GM12878 (cell line): ENCODE data around the gene KCNQ1OT1. TPM values are rescaled to one million over a fixed set of nuclear protein-coding genes. Genes with fewer than 3 reads are reported as not detected.

Source experiments
- ATAC-seq: fragments of 200-7000 bp; cut with Tn5 transposase; 3 replicates; pipeline ENCODE4 v1.9.1; 2020; ENCODE audit warnings: mild to moderate bottlenecking, moderate library complexity
- BruUV-seq: library from RNA; stranded (reverse); fragments of 400-500 nt; replicated peaks from 2 replicates; lab custom pipeline; 2021; lab: Mats Ljungman, UMichigan
- CTCF ChIA-PET: fragments of 300-600 bp; sonication (Branson Sonifier 250); formaldehyde crosslinking; extraction: SDS; loops from one replicate; lab custom pipeline; 2021; ENCODE audit warnings: inconsistent platforms; lab: Yijun Ruan, JAX
- POLR2A ChIA-PET: fragments of 350-600 bp; formaldehyde crosslinking; extraction: SDS; loops from one replicate; lab custom pipeline; 2021; ENCODE audit warnings: inconsistent platforms; lab: Charles Lee
- RAD21 ChIA-PET: fragments of 300-600 bp; sonication (Branson Sonifier 250); formaldehyde crosslinking; loops from one replicate; lab custom pipeline; 2023; ENCODE audit warnings: antibody characterized with exemption; ENCODE audit not compliant: unreplicated experiment; lab: Charles Lee
- SMC1A ChIA-PET: fragments of 300-600 bp; sonication (Branson Sonifier 250); formaldehyde crosslinking; loops from one replicate; lab custom pipeline; 2023; ENCODE audit not compliant: unreplicated experiment, uncharacterized antibody; lab: Charles Lee
- DNase-seq: peaks from one replicate; pipeline ENCODE4 v3.0.0-alpha.2; 2011; ENCODE audit warnings: low read depth, low spot score
- FAIRE-seq: peaks from 3 replicates; lab custom pipeline; 2011; peaks lifted over from hg19 to GRCh38; lab: Jason Lieb, UNC
- H2AFZ ChIP-seq: 2 replicates; pipeline ENCODE4 v1.6.0; 2011; ENCODE audit warnings: low read depth, low read length, control low read depth; ENCODE audit not compliant: control insufficient read depth
- H3K27ac ChIP-seq: 2 replicates; pipeline ENCODE4 v1.5.1; 2011; ENCODE audit warnings: control low read depth; ENCODE audit not compliant: control insufficient read depth, insufficient read depth
- H3K27me3 ChIP-seq, 2 experiments: replicated peaks in 1 of 2; 2 replicates each; pipeline versions ENCODE4 v1.6.0 to v1.6.1; 2011; ENCODE audit warnings: low read length in 1 of 2; ENCODE audit not compliant: control insufficient read depth in 2 of 2, insufficient read depth in 2 of 2
- H3K36me3 ChIP-seq, 2 experiments: 2 replicates each; pipeline ENCODE4 v1.5.1; 2011; ENCODE audit warnings: low read length in 1 of 2; ENCODE audit not compliant: control insufficient read depth in 2 of 2, insufficient read depth in 2 of 2
- H3K4me1 ChIP-seq: 2 replicates; pipeline ENCODE4 v1.6.1; 2011; ENCODE audit warnings: mild to moderate bottlenecking, low read length, moderate library complexity, mixed read lengths; ENCODE audit not compliant: control insufficient read depth, insufficient read depth
- H3K4me2 ChIP-seq: 2 replicates; pipeline ENCODE4 v1.6.0; 2011; ENCODE audit warnings: control low read depth; ENCODE audit not compliant: control insufficient read depth, insufficient read depth
- H3K4me3 ChIP-seq: fragments of 200-600 bp; sonication (generic); 2 replicates; pipeline ENCODE4 v1.5.1; 2016
- H3K79me2 ChIP-seq: 2 replicates; pipeline ENCODE4 v1.6.0; 2011; ENCODE audit warnings: low read length; ENCODE audit not compliant: control insufficient read depth, insufficient read depth
- H3K9ac ChIP-seq: 2 replicates; pipeline ENCODE4 v1.8.0; 2011; ENCODE audit warnings: low read length, control low read depth, mixed read lengths; ENCODE audit not compliant: control insufficient read depth, insufficient read depth
- H3K9me3 ChIP-seq: replicated peaks from 3 replicates; pipeline ENCODE4 v1.5.1; 2011; ENCODE audit warnings: mild to moderate bottlenecking, low read length; ENCODE audit not compliant: control insufficient read depth, insufficient read depth
- H4K20me1 ChIP-seq: 2 replicates; pipeline ENCODE4 v1.6.0; 2011; ENCODE audit not compliant: control insufficient read depth, insufficient read depth
- DPF2 ChIP-seq: fragments of 450-650 bp; IDR thresholded peaks from 2 replicates; pipeline ENCODE4 v1.6.1; 2017; ENCODE audit warnings: mild to moderate bottlenecking
- EP300 ChIP-seq, 2 experiments: fragments of 150-350 bp in 1 of 2; IDR thresholded peaks; 2 replicates each; pipeline ENCODE4 v1.6.1; 2011 to 2012; ENCODE audit warnings: low read depth in 2 of 2, low read length in 2 of 2, borderline replicate concordance in 1 of 2, improper control_type of control experiment in 1 of 2, inconsistent platforms in 1 of 2; ENCODE audit not compliant: control insufficient read depth in 1 of 2
- GABPA ChIP-seq: IDR thresholded peaks from 2 replicates; pipeline ENCODE4 v1.6.1; 2014; ENCODE audit warnings: antibody characterized with exemption, low read depth, mild to moderate bottlenecking, inconsistent platforms
- HCFC1 ChIP-seq: fragments of 150-350 bp; IDR thresholded peaks from 2 replicates; pipeline ENCODE4 v1.6.1; 2014; ENCODE audit warnings: low read length
- HDAC6 ChIP-seq: fragments of 200-600 bp; sonication (generic); IDR thresholded peaks from one replicate; pipeline ENCODE4 v1.8.0; 2017; ENCODE audit warnings: antibody characterized with exemption; ENCODE audit not compliant: unreplicated experiment
- KDM1A ChIP-seq: fragments of 200-600 bp; sonication (generic); IDR thresholded peaks from 2 replicates; pipeline ENCODE4 v1.6.1; 2016; ENCODE audit warnings: borderline replicate concordance
- TCF12 ChIP-seq: IDR thresholded peaks from 2 replicates; pipeline ENCODE4 v1.6.1; 2011; ENCODE audit warnings: low read depth, mild to moderate bottlenecking, low read length
- USF1 ChIP-seq: IDR thresholded peaks from 2 replicates; pipeline ENCODE4 v1.6.1; 2011; ENCODE audit warnings: borderline replicate concordance, low read depth, mild to moderate bottlenecking, moderate library complexity, mixed read lengths, low read length; ENCODE audit not compliant: insufficient read depth; ENCODE audit errors: extremely low read length
- WRNIP1 ChIP-seq: IDR thresholded peaks from 2 replicates; pipeline ENCODE4 v1.6.1; 2011; ENCODE audit warnings: low read depth, low read length, improper control_type of control experiment, borderline replicate concordance
- WGBS: methylation state at CpG from one replicate; pipeline ENCODE4 v1.1.6; 2016; ENCODE audit warnings: low lambda C conversion rate; ENCODE audit not compliant: insufficient replicate concordance, insufficient coverage; ENCODE audit errors: missing lambda C conversion rate; 5-methylcytosine and 5-hydroxymethylcytosine counted together
- in situ Hi-C: fragments of 300-500 bp; cut with MboI; formaldehyde crosslinking; loops from 9 replicates; pipeline ENCODE4 v1.14.3; 2018; ENCODE audit warnings: mixed read lengths
- intact Hi-C: fragments of 100-400 bp; cut with micrococcal nuclease; formaldehyde crosslinking; loops from one replicate; pipeline ENCODE4 v1.14.2; 2022; ENCODE audit not compliant: unreplicated experiment
- polyA plus RNA-seq, 11 experiments: library from polyadenylated mRNA; depleted of rRNA in 4 of 11; unstranded in 6 of 11; stranded (reverse) in 5 of 11; fragments of >200 nt; fragmentation: Nextera tagmentation in 4 of 11; fragmentation: Illumina TruSeq in 1 of 11; extraction: Ambion mirVana in 4 of 11; extraction: Trizol in 1 of 11; gene quantifications; 1 replicate in 1 of 11; 2 replicates in 10 of 11; pipeline versions ENCODE4 v1.2.1 to v1.2.3, GENCODE V29; 2011 to 2016; ENCODE audit warnings: inconsistent platforms in 2 of 11, missing spikeins in 2 of 11, low read depth in 1 of 11
- total RNA-seq, 4 experiments: library from RNA; depleted of rRNA in 3 of 4; stranded (reverse); fragments of >200 nt in 3 of 4; fragmentation: Illumina TruSeq in 1 of 4; extraction: Trizol in 1 of 4; gene quantifications; 2 replicates each; pipeline versions ENCODE4 v1.2.1 to v1.2.3, GENCODE V29; 2013 to 2021

Gene KCNQ1OT1
- total and polyA plus RNA-seq, 10 of the 15 experiments (the other 5 are each of a cell fraction or from before 2014, with no cell fraction given), result 0.02 to 1.6 (median 0.41) TPM

GRCh38 chr11:2662430-2663299 lies 37.1 kb downstream of the KCNQ1OT1 start:
- no peaks in the 10 kb centered on the region for H4K20me1 ChIP-seq
- no peak for TF ChIP-seq KDM1A
- no peak for TF ChIP-seq TCF12
- no peak for TF ChIP-seq WRNIP1
- TF ChIP-seq DPF2, result no peak
- no peak for TF ChIP-seq EP300 (IDR thresholded peaks at IDR 0.05; ENCODE audit: borderline replicate concordance in 1 of 2, control insufficient read depth in 1 of 2, low read depth in 2 of 2, low read length in 2 of 2)
- TF ChIP-seq GABPA, result no peak
- no peak for TF ChIP-seq USF1
- TF ChIP-seq HDAC6, result no peak
- no peak for TF ChIP-seq HCFC1
- H3K27me3 ChIP-seq, result no peaks in the 10 kb centered on the region
- no peak overlapping the region for H2AFZ ChIP-seq
- no peaks in the 10 kb centered on the region for H3K79me2 ChIP-seq
- H3K4me3 ChIP-seq, result no peak overlapping the region
- intact Hi-C loops, result no loop called here
- FAIRE-seq (no peak), ATAC-seq (no peak), DNase-seq (no peak)
- CTCF ChIA-PET, result no interaction called here
- no peak overlapping the region for H3K27ac ChIP-seq
- H3K36me3 ChIP-seq, result no peaks in the 10 kb centered on the region; a peak in 2 of 4 replicates
- SMC1A ChIA-PET, result no interaction called here
- 81% methylated on average over 19 of the region's 19 CpGs for WGBS
- POLR2A ChIA-PET, result no interaction called here
- H3K9me3 ChIP-seq, result peaks cover 9% of the 10 kb centered on the region; the same call in 2 of the 3 replicates
- RAD21 ChIA-PET, result no interaction called here
- no TSS peak for BruUV-seq
- in situ Hi-C loops, result no loop called here
- H3K4me2 ChIP-seq, result no peak overlapping the region
- H3K9ac ChIP-seq, result no peak overlapping the region
- H3K4me1 ChIP-seq, result no peaks in the 10 kb centered on the region
